VCaP (cell line): Measurements from ENCODE around the gene GZMM.
"Not testable (repeated sequence)": the region's sequence is repeated elsewhere in the genome, so short reads cannot be mapped to it uniquely, and the experiment has no call there.

ENCODE experiments used
- H3K27ac ChIP-seq: fragments of 450-650 bp; 2 replicates; pipeline ENCODE4 v1.5.1; 2017
- CTCF ChIP-seq: fragments of 450-650 bp; conservative IDR thresholded peaks from 2 replicates; pipeline ENCODE4 v1.5.1; 2017; ENCODE audit warnings: mild to moderate bottlenecking, moderate library complexity

Gene GZMM

DNA sequence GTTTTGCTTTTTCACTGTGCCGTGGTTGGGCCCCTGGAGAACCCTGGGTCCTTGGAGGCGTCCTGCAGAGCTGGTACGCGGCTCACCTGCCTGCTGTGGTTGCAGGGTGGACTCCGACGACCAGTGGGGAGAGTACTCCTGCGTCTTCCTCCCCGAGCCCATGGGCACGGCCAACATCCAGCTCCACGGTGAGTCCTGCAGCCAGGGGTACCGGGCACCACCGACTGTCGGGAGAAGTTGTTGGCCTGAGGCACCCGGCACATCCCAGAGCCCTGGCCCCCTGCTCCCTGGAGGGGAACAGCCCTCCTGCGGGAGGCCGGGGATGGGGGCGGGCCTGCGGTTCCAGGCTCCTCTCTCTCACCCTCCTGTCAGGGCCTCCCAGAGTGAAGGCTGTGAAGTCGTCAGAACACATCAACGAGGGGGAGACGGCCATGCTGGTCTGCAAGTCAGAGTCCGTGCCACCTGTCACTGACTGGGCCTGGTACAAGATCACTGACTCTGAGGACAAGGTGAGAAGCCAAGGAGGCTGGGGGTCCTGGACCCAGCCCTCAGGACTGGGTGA lies 36.5 kb downstream of the GZMM start:
- H3K27ac ChIP-seq, result no peak overlapping the region
- no peak for TF ChIP-seq CTCF

DNA sequence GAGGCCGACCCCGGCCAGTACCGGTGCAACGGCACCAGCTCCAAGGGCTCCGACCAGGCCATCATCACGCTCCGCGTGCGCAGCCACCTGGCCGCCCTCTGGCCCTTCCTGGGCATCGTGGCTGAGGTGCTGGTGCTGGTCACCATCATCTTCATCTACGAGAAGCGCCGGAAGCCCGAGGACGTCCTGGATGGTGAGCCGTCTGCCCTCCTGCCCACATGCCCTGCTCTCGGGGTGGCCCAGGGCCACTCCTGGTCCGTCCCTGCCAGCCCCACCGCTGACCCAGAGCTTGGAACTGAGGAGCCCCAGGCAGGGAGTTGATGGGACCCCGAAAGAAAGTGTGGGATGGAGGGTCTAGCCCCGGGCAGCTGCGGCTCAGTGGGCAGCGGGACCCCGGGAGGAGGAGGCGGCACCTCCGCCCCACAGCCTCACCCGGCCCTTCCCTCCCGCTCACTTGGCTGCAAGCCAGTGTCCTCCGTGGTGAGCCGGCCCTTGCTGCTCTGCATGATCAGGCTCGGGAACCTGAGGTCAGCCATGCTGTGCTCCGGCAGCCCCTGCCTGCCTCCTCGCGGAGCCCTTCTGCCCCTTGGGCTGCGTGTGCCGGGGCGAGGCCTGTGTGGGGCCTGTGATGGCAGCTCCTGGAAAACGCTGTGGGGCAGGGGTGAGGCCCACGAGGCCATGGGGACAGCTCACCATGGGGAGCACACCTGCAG lies 37.7 kb downstream of the GZMM start:
- TF ChIP-seq CTCF, result no peak
- H3K27ac ChIP-seq, result no peak overlapping the region

DNA sequence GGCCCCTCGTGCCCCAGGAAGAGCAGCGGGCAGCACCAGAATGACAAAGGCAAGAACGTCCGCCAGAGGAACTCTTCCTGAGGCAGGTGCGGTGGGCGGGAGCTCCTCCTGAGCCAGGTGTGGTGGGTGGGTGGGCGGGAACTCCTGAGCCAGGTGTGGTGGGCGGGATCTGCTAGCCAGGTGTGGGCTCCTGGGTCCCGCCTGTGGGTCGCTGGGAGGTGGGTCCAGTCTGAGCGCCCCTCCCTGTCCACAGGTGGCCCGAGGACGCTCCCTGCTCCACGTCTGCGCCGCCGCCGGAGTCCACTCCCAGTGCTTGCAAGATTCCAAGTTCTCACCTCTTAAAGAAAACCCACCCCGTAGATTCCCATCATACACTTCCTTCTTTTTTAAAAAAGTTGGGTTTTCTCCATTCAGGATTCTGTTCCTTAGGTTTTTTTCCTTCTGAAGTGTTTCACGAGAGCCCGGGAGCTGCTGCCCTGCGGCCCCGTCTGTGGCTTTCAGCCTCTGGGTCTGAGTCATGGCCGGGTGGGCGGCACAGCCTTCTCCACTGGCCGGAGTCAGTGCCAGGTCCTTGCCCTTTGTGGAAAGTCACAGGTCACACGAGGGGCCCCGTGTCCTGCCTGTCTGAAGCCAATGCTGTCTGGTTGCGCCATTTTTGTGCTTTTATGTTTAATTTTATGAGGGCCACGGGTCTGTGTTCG lies 38.8 kb downstream of the GZMM start:
- no peak overlapping the region for H3K27ac ChIP-seq
- no peak for TF ChIP-seq CTCF

- no peak for TF ChIP-seq CTCF
- no peak overlapping the region for H3K27ac ChIP-seq
Observed at GRCh38 chr19:583198-583967, 39.5 kb downstream of the GZMM start.

DNA sequence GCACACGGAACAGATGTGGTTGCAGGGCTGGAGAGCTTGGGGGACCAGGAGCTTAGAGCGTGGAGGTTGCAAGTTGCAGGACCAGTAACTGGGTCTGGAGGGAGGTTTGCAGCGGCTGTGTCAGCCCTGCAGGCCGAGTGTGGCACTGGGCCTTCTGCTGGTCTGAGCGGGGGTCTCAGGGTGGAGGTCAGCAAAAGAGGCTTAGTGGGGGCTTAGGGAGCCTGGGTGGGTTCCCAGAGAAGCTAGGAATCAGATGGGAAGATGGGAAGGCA lies 40.1 kb downstream of the GZMM start:
- TF ChIP-seq CTCF, result no peak
- no peak overlapping the region for H3K27ac ChIP-seq

GRCh38 chr19:584240-585001 lies 40.6 kb downstream of the GZMM start:
- TF ChIP-seq CTCF, result peak; percentile 81
- no peak overlapping the region for H3K27ac ChIP-seq

DNA sequence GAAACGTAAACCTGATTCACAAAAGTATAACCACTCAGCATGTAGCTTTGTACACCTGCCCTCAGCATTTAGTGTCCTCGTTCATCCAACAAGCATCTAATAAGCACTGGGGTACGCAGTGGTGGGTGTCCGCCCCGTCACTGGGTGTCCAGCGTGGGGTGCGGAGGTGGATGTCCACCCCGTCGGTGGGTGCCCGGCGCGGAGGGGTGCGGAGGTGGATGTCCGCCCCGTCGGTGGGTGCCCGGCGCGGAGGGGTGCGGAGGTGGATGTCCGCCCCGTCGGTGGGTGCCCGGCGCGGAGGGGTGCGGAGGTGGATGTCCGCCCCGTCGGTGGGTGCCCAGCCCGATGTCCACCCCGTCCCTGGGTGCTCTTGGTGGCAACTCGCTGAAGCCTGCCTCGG lies 41.3 kb downstream of the GZMM start:
- not testable (repeated sequence) for H3K27ac ChIP-seq
